Measurements from ENCODE around the gene FAM98C.

FAM98C gene

DNA sequence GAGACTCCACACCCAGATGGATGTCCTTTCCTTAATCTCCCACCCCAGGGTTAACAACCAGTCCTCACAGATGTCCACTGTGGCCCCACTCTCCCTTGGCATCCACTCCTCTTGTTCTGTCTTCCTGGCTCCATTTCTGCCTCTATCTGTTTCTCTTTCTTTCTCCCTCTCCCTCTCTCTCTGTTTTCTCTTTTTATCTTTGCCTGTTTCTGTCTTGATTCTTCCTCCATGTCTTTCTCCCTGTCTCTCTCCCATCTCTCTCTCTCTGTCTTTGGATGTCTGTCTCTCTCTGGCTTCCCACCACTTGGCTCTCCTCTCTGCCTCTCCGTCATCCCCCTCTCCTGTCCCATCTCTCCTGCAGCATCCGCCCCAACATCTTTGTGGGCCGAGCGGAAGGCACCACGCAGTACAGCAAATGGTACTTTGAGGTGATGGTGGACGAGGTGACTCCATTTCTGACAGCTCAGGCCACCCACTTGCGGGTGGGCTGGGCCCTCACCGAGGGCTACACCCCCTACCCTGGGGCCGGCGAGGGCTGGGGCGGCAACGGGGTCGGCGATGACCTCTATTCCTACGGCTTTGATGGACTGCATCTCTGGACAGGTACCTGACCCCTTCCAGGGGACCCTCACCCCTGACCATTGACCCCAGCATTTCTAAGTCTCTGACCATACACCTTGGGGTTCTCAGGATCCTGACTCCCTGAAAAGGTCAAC lies 55.0 kb downstream of the FAM98C start:
- DNase-seq (ENCODE audit: low spot score), result no peak
- Histone ChIP-seq H3K4me3 (ENCODE audit: severe bottlenecking) (no peak overlapping the region), H3K36me3 (ENCODE audit: low read depth) (no peaks in the 10 kb centered on the region), H3K4me1 (ENCODE audit: insufficient read depth, poor library complexity, severe bottlenecking) (no peaks in the 10 kb centered on the region), H3K27me3 (ENCODE audit: insufficient read depth, poor library complexity, severe bottlenecking) (no peaks in the 10 kb centered on the region), H3K27ac (ENCODE audit: poor library complexity, severe bottlenecking) (no peak overlapping the region), H3K9me3 (ENCODE audit: severe bottlenecking) (no peaks in the 10 kb centered on the region)
- ATAC-seq (ENCODE audit: low read depth), result no peak
- TF ChIP-seq, protein P1, sequence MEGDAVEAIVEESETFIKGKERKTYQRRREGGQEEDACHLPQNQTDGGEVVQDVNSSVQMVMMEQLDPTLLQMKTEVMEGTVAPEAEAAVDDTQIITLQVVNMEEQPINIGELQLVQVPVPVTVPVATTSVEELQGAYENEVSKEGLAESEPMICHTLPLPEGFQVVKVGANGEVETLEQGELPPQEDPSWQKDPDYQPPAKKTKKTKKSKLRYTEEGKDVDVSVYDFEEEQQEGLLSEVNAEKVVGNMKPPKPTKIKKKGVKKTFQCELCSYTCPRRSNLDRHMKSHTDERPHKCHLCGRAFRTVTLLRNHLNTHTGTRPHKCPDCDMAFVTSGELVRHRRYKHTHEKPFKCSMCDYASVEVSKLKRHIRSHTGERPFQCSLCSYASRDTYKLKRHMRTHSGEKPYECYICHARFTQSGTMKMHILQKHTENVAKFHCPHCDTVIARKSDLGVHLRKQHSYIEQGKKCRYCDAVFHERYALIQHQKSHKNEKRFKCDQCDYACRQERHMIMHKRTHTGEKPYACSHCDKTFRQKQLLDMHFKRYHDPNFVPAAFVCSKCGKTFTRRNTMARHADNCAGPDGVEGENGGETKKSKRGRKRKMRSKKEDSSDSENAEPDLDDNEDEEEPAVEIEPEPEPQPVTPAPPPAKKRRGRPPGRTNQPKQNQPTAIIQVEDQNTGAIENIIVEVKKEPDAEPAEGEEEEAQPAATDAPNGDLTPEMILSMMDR (IDR thresholded peaks at IDR 0.05; ENCODE audit: poor library complexity, severe bottlenecking), result no peak
